ENCODE data around the gene RERE.
A peak's percentile ranks its signal among the peaks of the same experiment; 100 is the strongest.

The RERE gene

DNA sequence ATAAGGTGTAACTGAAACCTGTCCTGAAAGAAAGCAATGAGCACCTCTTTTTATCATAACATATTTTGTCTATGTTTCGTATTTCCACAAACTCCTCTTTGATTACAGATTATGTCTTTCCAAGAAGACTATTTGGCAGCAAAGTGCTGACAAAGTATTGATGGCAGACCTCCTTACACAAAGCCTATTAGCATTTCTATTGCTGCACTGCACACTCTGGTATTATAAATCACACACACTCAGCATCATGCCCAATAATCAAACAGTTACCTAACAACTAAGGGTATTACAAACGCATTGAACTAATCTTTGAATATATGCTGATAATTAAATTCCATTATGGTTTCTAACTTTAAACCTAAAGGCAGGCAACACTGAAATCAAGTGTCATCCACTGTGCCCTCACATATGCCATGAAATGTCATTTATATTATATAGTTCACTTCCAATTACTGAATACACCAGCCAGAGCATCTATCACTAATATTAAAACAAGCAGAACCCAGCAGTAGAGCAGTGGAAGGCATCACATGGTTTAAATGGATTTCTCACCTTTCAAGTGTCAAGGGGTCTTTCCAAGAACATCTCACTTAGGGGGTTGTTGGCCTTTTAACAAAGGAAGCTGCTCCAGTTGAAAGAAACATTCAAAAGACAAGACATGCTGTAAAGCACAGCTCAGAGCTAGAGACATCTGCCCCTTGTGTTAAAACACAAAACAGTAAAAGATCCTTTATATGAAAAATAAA is 239.1 kb downstream of the RERE start:
- Histone ChIP-seq H3K36me3 (no peaks in the 10 kb centered on the region), H3K27me3 (no peaks in the 10 kb centered on the region), H3K4me3 (ENCODE audit: low read depth, low read length) (no peak overlapping the region), H3K9me3 (no peaks in the 10 kb centered on the region), H3K4me1 (no peaks in the 10 kb centered on the region)
- TF ChIP-seq, protein P1, sequence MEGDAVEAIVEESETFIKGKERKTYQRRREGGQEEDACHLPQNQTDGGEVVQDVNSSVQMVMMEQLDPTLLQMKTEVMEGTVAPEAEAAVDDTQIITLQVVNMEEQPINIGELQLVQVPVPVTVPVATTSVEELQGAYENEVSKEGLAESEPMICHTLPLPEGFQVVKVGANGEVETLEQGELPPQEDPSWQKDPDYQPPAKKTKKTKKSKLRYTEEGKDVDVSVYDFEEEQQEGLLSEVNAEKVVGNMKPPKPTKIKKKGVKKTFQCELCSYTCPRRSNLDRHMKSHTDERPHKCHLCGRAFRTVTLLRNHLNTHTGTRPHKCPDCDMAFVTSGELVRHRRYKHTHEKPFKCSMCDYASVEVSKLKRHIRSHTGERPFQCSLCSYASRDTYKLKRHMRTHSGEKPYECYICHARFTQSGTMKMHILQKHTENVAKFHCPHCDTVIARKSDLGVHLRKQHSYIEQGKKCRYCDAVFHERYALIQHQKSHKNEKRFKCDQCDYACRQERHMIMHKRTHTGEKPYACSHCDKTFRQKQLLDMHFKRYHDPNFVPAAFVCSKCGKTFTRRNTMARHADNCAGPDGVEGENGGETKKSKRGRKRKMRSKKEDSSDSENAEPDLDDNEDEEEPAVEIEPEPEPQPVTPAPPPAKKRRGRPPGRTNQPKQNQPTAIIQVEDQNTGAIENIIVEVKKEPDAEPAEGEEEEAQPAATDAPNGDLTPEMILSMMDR (IDR thresholded peaks at IDR 0.05; ENCODE audit: low read depth, low read length), result no peak
- no peak for DNase-seq

GRCh38 chr1:8574985-8575384 is 242.5 kb downstream of the RERE start:
- Histone ChIP-seq H3K9me3 (no peaks in the 10 kb centered on the region), H3K36me3 (no peaks in the 10 kb centered on the region), H3K4me3 (ENCODE audit: low read depth, low read length) (no peak overlapping the region), H3K27me3 (no peaks in the 10 kb centered on the region), H3K4me1 (no peaks in the 10 kb centered on the region; the same call in 1 of the 2 replicates)
- no peak for DNase-seq
- TF ChIP-seq, protein P1 (IDR thresholded peaks at IDR 0.05; ENCODE audit: low read depth, low read length), result no peak

DNA sequence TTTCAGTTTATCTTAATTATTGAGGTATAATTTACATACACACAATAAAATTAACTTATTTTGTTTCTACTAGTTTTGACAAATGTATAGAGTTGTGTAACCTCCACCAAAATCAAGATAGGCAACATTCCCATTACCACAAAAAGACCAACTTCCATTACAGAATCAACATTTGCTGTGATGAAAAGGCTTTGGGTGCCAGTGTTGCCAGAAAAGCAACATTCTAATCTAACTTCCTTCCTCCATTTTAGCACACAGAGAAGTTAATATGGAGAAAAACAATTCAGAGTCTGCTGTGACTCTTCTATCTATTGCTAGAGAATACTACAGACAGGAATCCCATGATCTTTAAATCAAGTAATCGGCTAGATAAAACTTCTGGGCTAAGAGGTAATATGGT is 245.3 kb downstream of the RERE start:
- Histone ChIP-seq H3K4me1 (no peaks in the 10 kb centered on the region; the same call in 1 of the 2 replicates), H3K27me3 (no peaks in the 10 kb centered on the region), H3K36me3 (no peaks in the 10 kb centered on the region), H3K9me3 (no peaks in the 10 kb centered on the region), H3K4me3 (ENCODE audit: low read depth, low read length) (no peak overlapping the region)
- TF ChIP-seq, protein P1 (IDR thresholded peaks at IDR 0.05; ENCODE audit: low read depth, low read length), result no peak
- DNase-seq, result no peak

DNA sequence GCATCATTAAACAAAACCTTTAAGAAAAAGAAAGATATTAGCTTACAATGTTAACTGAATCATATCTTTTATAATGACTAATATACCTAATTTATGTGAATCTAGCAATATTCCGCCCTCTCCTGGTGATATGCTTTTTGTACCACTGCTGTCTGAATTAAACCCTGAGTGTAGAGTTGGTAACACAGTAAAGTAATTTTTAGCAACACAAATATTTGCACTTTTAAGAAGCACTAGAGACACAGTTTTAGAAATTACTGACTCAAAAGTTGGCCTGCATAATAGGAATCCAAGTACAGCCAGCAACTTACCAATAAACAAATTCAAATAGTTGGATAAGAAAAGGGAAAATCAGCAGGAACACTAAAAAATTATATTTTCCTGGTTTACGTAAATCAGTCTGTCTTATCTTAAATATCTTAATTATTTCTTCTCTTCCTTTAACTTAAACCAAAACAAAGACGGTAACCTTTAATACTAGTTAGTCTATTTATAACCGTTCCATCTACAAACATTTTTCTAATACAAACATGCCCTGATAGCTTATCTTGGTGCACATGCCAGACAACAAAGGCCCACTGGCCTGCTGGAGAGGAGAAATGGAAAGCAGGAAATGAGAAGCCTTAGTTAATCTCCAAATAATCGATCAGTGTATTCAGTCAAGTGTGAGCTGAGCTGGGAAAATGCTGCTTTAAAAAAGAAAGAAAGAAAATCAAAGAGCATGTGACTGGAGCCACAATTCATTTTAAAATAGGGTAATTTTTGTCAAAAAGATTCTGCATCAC is 246.0 kb downstream of the RERE start:
- no peaks in the 10 kb centered on the region; the same call in 1 of the 2 replicates for H3K4me1 ChIP-seq
- DNase-seq, result peak; percentile 13
- H3K27me3 ChIP-seq, result no peaks in the 10 kb centered on the region
- TF ChIP-seq, protein P1 (IDR thresholded peaks at IDR 0.05; ENCODE audit: low read depth, low read length), result peak; percentile 39
- no peaks in the 10 kb centered on the region for H3K36me3 ChIP-seq
- H3K9me3 ChIP-seq, result no peaks in the 10 kb centered on the region
- no peak overlapping the region for H3K4me3 ChIP-seq (ENCODE audit: low read depth, low read length)

DNA sequence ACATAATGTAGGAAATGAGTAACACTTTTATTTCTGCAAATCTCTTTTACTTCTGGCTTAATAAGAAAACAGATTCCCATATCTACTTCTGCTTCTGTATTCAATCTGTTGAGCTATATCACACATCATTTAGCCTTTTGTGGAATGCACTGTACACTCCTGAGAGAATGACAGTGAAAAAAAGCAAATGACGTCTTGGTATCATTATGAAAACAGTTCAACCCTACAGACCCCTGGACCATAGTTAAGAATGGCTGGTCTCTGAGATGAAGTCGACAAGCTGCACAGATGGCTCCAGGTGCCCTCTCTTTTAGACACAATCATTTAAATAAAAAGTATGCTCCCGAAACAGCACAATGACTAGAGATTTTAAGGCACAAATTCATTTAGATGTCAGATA is 247.0 kb downstream of the RERE start:
- Histone ChIP-seq H3K4me1 (no peaks in the 10 kb centered on the region; the same call in 1 of the 2 replicates), H3K36me3 (no peaks in the 10 kb centered on the region), H3K4me3 (ENCODE audit: low read depth, low read length) (no peak overlapping the region), H3K27me3 (no peaks in the 10 kb centered on the region), H3K9me3 (no peaks in the 10 kb centered on the region)
- DNase-seq, result no peak
- TF ChIP-seq, protein P1 (IDR thresholded peaks at IDR 0.05; ENCODE audit: low read depth, low read length), result no peak

DNA sequence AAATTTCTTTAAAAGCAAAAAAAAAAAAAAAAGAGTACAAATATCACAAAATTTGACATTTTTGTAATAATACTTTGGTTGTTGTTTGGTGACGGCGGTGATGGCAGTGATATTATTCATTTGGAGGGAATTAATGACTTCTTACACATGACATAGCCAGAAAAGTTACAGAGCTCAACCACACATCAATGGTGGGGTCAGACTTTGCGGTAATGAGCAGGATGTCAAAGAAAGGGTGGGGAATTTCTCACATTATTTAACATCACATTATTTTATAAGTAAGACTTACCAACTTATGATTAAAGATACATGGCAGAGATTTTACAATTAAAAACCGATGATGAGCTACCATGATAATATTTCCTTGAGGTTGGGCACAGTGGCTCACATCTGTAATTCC is 248.2 kb downstream of the RERE start:
- no peak for DNase-seq
- H3K27me3 ChIP-seq, result no peaks in the 10 kb centered on the region
- no peaks in the 10 kb centered on the region for H3K9me3 ChIP-seq
- TF ChIP-seq, protein P1 (IDR thresholded peaks at IDR 0.05; ENCODE audit: low read depth, low read length), result no peak
- no peaks in the 10 kb centered on the region for H3K36me3 ChIP-seq
- H3K4me1 ChIP-seq, result no peaks in the 10 kb centered on the region; the same call in 1 of the 2 replicates
- no peak overlapping the region for H3K4me3 ChIP-seq (ENCODE audit: low read depth, low read length)
